Gastroesophageal sphincter (tissue), 3 donors: ENCODE data around the gene TSPOAP1.

Experiments
- CTCF ChIP-seq, 4 experiments: fragments of 200-600 bp in 2 of 4; fragments of 450-650 bp in 2 of 4; sonication (generic) in 1 of 4; IDR thresholded peaks; one replicate each; pipeline ENCODE4 v1.5.1; 2017 to 2019; ENCODE audit warnings: antibody characterized with exemption in 4 of 4, mild to moderate bottlenecking in 2 of 4, moderate library complexity in 2 of 4
- POLR2A ChIP-seq, 2 donors: fragments of 450-650 bp; IDR thresholded peaks; one replicate each; pipeline ENCODE4 v1.6.1; 2017; ENCODE audit warnings: antibody characterized with exemption in 2 of 2, mild to moderate bottlenecking in 2 of 2, moderate library complexity in 1 of 2
- POLR2AphosphoS5 ChIP-seq: sonication (generic); formaldehyde crosslinking; IDR thresholded peaks from one replicate; pipeline ENCODE4 v1.6.1; 2017; ENCODE audit warnings: antibody characterized with exemption

- peak in 1 of 4 experiments; percentile 5 for TF ChIP-seq CTCF (IDR thresholded peaks at IDR 0.05)
- TF ChIP-seq POLR2A (IDR thresholded peaks at IDR 0.05): peak in 1 of 2 donors; percentile 34
- no peak for TF ChIP-seq POLR2AphosphoS5
Measured at GRCh38 chr17:58324409-58325288, 3.9 kb downstream of the TSPOAP1 start.
